ENCODE measurements around the gene PKN1.
A peak's percentile ranks its signal among the peaks of the same experiment; 100 is the strongest.
"Not testable (repeated sequence)": the region's sequence is repeated elsewhere in the genome, so short reads cannot be mapped to it uniquely, and the experiment has no call there.

The PKN1 gene

DNA sequence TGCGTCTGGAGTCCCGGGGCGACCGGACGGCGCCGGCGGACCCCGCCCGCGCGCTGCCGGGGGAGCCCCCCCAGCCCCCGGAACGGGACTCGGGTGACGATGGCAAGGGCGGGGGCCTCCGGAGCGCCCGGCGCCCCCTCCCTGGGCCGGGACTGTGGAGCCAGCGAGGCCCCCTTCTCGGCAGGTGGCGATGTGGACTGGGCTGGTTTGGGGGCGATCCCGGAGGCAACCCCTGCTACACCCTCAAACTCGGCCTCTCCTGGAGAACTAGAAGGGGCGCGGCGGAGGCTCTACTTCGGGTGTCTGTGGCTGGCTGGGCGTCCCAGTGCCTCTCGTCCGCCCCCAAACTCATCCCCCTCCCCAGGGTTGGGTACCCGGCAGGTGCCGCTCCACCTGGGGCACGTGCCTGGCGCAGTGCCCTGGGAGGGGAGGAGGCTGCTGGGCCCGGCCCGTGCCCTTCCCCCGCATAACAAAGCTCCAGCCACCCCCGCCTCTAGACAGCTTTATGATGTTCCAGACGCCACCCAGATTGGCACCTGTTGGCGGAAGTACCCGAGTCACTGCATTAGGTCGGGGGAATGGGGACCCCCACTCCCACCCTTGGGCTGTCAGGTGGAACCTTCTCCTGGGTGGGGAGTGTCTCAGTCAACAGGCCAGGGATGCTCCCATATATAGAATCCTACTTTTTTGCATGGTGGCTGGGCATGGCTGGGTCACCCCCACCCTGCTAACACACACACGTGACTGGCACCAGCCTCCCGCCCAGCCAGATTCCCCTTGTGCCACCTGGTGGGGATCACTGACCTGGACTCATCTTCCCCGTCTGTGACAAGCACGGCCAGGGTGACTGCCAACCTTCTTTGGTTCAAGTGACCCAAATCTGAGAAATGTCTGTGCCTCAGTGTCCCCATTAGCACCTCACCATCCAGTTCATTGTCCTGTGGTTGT is 722 bp downstream of the PKN1 start:
- DNase-seq = peak; percentile 26

DNA sequence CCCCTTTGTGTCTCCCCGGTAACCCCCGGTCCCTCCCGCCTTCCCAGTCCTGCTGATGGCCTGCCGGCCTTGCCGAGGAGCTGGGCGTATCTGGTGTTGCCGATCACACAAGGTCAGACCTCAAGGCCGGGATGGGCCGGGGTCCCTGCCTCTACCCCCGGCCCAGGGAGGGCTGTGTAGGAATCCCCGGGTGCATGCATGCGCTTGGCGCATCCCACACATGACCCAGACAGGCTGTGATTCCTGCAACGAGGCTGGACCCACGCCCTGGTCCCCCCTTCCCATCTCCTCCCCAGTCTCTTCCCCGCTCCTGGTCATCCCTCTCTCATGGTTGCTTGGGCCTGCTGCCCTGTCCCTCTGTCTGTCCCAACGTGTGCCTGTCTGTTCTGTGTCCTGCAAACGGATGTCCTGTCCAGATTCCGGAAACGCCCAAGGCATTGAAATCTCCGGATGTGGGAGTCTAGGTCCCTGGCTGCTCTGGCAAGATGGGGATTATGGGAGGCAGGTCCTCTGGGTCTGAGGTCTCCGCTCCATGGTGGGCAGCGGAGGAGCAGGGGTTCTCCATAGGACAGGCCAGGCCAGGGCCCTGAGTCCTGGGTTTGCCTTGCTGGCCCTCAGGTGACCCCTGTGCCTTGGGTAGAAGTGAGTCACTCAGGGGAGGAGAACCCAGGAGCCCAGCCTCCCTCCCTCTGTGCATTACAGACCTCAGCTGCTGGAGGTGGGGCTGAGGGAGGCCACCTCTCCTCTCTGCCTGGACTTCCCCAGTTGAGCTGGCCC is 1.6 kb downstream of the PKN1 start:
- no peak for DNase-seq

DNA sequence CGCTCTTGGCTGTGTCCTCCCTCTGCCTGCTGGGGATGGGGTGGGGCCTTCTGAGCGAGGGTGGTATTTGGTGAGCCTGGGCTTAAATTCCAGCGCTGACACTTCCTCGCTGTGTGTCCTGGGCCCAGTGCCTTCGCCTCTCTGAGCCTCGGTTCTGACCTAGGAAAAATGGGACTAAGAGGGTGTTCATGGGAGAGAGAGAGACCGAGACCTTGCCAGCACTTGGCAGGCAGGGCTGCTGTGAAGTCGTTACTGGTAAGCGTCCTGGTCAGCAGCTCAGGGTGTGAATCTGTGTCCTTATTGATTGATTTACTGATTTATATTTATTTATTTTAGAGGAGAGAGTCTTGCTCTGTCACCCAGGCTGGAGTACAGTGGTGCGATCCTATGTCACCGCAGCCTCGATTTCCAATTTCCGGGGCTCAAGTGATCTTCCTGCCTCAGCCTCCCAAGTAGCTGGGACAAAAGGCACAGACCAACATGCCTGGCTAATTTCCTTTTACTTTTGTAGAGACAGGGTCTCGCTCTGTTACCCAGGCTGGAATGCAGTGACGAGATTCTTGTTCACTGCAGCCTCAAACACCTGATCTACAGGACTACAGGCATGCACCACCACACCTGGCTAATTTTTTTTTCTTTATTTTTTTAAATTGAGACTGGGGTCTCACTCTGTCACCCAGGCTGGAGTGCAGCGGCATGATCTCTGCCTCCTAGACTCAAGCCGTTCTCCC is 2.4 kb downstream of the PKN1 start:
- DNase-seq = no peak

DNA sequence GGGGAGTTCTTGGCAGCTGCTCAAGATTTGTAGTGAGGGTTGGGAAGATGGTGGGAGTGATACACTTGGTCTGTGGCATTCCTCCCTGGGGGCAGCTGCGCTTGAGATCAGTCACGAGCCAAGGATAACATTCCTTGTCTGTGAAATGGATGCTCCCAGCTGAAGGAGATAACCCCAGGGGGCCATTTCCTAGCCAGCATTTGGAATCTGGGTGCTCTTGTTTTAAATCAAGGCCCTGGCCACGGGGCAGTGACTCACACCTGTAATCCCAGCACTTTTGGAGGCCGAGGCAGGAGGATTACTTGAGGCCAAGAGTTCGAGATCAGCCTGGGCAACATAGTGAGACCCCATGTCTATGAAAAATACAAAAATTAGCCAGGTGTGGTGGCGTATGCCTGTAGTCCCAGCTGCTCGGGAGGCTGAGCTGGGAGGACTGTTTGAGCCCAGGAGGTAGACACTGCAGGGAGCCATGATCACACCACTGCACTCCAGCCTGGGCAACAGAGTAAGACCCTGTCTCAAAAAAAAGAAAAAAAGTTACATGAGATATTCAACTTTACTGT is 4.6 kb downstream of the PKN1 start:
- DNase-seq = no peak

DNA sequence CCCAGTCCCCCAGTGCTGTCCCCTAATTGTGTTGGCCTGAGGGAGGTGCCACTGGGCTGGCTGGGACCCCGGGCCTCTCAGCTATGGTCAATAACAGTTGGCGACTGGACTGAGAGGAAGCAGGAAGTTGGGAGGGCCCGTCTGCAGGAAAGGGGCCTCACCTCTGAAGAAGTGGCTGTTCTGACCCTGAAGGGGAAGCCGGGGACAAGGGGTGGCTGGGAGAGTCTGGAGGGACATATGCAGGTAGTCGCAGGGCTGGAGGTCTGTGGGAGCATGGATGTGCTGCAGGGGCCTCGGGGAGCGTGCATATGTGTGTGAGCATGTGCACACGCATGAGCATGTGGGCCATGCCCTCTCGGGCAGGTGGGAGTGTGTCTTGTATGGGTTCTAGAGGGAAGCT is 5.9 kb downstream of the PKN1 start:
- DNase-seq = no peak

DNA sequence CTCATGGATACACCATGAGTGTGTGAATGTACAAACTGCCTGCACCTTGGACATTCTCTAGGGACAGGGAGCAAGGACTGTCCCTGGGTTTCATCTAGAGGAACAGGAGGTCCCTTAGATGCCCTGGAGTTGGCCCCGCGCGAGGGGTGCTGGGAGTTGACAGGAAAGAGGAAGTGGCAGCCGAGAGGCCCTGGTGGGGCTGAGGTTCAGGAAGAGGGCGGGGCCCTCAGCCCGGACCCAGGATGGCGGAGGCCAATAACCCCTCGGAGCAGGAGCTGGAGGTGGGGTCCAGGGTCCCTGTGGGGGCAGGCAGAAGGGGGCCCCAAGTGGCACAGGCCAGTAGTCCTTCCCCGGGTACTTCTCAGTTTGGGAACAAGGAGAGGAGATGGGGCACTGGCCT is 6.9 kb downstream of the PKN1 start:
- no peak for DNase-seq

DNA sequence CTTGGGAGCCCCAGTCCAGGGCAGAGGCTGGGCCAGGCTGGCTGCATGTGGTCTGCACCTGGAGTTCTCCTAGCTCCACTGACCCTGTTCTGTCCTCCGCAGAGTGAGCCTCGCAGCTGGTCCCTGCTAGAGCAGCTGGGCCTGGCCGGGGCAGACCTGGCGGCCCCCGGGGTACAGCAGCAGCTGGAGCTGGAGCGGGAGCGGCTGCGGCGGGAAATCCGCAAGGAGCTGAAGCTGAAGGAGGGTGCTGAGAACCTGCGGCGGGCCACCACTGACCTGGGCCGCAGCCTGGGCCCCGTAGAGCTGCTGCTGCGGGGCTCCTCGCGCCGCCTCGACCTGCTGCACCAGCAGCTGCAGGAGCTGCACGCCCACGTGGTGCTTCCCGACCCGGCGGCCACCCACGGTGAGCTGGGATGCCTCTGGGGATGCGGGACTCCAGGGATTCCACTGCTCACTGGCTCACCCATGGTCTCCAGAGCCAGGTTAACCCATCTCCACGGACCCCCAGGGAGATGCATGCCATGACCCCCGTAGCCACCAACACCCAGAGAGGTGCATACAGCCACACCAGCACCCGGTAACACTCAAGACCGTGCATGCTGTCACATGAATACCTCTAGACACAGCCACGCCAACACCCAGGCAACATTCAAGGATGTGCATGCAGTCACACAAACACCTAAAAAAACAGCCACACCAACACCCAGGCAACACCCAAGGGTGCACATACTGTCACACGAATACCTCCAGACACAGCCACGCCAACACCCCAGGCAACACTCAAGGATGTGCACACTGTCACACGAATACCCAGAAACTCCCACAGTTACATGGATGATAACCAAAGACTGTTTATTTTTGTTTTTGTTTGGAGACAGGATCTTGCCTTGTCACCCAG is 8.2 kb downstream of the PKN1 start:
- DNase-seq = no peak

DNA sequence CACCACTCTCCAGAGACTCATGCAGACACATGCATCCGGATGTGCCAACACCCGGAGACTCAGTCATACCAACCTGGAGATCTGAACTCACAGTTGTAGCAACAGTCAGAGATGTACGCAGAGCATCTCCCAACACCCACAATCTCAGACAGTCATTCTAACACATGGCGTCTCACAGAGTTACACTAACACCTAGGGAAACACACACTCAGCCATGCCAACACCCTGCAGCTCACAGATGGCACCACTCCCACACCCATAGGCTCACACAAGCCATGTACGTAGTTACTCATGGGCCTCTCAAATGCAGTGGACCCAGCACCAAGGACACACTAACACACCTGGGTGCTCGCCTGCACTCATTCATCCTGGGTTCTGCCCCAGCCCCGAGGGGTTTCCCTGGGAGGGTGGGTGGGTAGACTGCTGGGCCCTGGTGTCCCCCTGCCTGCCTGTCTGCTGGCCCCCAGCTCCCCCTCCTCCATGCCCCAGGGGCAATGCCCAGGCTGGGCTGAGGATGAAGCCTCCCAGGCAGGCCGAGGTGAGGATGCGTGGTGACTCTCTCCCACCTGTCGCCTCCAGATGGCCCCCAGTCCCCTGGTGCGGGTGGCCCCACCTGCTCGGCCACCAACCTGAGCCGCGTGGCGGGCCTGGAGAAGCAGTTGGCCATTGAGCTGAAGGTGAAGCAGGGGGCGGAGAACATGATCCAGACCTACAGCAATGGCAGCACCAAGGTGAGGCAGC is 10.0 kb downstream of the PKN1 start:
- no peak for DNase-seq

DNA sequence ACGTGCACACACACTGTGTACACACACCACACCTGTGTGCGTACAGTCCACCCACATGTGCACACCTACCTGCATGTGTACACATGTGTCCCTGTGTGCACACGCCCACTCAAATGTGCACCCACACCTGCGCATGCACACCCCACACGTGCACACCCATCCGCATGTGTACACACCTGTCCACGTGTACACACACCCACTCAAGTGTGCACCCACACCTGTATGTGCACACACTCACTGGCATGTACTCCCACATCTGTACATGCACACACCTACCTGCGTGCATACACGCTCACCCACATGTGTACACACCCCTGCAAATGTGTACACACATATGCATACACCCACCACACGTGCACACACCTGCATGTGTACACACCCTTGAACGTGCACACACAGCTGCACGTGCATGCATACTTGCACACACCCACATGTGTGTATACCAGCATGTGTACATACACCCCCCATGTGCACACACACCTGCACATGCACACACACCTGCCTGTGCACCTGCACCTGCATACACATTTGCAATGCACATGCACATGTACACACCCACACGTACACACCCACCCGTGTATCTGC is 10.6 kb downstream of the PKN1 start:
- no peak for DNase-seq

DNA sequence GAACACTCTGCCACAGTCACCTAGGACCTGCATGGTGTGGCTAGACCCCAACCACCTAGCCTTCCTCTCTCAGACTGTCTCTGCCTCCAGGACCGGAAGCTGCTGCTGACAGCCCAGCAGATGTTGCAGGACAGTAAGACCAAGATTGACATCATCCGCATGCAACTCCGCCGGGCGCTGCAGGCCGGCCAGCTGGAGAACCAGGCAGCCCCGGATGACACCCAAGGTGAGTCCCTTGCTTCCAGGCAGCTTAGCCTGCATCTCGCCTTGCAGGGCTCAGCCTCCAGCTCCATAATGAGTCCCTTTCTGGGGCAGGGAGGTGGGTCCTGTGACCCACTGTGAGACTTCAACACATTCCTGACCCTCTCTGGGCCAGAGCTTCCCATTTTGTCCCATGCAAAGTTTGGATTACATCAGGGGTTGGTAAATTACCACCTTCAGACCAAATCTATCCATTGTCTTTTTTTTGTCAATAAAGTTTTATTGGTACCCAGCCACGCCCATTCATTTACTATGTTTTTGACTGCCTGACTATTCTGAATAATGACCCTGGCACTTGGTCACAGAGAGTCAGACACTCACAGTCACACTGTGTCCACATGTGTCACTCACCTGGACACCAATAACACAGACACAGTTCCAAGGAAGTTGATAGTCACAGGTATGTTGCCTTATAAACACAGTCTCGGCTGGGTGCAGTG is 13.4 kb downstream of the PKN1 start:
- no peak for DNase-seq

DNA sequence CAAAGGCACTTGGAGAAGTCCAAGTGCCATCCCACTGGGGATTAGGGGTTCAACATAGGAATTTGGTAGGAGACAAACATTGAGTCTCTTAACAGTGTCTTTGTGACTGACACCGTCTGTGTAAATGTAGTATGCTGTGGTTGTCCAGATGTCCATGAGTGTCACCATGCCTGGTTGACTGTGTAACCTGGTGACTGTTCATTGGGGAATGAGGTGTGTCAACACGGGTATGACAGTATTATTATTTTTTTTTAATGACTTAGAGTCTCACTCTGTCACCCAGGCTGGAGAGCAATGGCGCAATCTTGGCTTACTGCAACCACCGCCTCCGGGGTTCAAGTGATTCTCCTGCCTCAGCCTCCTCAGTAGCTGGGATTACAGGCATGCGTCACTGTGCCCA is 16.2 kb downstream of the PKN1 start:
- DNase-seq = no peak

DNA sequence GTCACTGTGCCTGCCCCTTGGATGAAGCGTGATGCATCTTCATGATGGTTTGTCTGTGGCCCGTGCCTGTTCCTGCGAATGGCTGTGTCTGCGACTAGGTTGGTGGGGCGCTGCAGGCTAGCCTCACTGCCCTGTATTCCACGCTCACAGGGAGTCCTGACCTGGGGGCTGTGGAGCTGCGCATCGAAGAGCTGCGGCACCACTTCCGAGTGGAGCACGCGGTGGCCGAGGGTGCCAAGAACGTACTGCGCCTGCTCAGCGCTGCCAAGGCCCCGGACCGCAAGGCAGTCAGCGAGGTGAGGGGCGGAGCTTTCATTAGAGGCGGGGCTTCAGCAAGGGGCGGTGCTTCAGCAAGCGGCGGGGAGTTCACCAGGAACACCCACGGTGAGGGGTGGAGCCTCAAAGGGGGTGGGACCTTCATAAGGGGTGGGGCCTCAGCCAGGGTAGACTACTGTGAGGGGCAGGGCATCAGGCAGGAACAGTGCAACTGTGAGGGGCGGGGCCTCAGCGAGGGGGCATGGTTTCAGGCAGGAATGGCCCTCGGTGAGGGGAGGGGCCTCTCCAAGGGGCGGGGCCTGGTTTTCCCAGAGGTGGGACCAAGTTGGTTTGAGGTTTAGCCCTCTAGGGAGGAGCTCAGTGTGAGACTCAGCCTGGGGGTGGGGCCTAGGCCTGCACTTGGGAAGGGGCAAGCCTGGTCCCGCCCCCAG is 17.2 kb downstream of the PKN1 start:
- DNase-seq = peak; percentile 84

DNA sequence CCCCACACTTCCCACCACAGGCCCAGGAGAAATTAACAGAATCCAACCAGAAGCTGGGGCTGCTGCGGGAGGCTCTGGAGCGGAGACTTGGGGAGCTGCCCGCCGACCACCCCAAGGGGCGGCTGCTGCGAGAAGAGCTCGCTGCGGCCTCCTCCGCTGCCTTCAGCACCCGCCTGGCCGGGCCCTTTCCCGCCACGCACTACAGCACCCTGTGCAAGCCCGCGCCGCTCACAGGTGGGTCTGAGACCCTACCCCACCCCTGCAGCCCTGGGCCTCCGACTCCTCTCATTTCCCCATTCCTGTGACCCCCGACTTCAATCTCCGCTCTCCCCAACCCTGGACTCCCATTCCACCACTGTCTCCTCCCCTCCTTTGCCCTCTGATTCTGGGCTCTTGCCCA is 17.8 kb downstream of the PKN1 start:
- DNase-seq = no peak

DNA sequence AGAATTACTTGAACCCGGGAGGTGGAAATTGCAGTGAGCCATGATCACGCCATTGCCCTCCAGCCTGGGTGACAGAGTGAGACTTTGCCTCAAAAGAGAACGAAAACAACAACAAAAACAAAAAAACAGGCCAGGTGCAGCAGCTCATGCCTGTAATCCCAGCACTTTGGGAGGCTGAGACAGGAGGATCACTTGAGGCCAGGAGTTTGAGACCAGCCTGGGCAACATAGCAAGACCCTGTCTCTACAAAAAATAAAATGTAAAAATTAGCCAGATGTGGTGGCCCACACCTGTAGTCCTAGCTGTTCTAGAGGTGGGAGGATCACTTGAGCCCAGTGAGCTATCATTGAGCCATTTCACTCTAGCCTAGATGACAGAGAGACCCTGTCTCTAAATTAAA is 19.2 kb downstream of the PKN1 start:
- DNase-seq = not testable (repeated sequence)

DNA sequence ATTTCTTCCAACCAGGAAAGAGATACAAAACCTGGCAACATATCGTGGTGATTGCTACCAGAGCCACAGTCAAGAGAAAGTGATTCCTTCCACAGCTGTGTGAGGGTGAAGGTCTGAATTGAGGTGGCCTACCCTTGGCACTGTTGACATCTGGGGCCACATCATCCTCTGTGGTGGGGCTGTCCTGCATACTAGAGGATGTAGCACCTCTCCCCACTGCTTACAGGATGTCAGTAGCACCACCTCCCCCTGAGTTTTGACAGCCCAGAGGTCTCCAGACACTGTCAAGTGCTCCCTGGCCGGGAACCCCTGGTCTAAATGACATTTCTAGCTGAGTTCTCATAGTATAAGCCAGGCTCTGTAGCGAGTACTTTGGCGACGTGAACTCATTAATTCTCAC is 26.6 kb downstream of the PKN1 start:
- DNase-seq = no peak

DNA sequence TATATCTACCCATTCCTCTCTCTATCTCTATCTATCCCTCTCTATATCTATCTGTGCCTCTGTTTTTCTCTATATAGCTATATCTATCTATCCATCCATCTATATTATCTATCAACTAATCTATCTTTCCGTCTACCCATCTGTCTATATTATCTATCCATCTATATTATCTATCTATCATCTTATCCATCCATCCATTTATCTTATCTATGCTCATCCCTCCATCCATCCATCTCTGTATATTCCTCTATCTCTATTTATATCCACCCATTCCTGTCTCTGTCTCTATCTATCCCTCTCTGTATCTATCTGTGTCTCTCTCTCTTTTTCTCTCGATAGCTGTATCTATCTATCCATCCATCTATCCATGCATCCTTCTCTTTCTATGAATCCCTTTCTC is 27.8 kb downstream of the PKN1 start:
- DNase-seq = no peak

DNA sequence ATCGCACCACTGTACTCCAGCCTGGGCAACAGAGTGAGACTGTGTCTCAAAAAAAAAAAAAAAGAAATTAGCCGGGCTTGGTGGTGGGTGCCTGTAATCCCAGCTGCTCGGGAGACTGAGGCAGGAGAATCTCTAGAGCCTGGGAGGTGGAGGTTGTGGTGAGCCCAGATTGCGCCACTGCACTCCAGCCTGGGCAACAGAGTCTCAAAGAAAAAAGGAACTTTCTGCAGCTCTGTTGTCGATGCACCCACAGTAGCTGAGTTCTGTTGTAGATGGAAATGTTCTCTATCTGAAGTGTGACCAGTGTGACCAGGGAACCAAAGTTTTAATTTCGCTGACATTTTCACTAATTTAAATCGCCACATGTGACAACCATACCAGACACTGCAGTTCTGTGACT is 29.3 kb downstream of the PKN1 start:
- DNase-seq = not testable (repeated sequence)

DNA sequence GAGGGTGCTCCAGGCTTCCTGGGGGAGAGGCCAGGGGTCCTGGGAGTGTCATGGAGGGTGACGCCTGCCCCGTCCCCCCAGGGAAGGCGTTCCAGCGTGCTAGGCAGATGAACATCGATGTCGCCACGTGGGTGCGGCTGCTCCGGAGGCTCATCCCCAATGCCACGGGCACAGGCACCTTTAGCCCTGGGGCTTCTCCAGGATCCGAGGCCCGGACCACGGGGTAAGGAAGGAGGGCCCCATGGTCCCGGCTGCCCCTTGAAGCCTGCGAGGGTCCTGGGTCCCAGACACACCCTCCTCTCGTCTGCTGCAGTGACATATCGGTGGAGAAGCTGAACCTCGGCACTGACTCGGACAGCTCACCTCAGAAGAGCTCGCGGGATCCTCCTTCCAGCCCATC is 30.6 kb downstream of the PKN1 start:
- DNase-seq = no peak

DNA sequence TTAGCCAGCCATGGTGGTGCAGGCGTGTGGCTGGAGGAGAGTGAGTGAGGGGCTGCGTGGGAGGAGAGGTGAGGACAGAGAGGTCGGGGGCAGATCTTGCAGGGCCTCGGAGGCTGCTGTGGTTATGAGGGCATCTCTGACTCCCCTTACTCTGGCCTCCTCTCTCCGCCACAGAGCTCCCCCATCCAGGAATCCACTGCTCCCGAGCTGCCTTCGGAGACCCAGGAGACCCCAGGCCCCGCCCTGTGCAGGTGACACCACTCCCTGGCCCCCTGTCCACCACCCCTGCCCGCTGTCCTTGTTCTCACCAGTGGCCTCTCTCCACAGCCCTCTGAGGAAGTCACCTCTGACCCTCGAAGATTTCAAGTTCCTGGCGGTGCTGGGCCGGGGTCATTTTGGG is 34.3 kb downstream of the PKN1 start:
- no peak for DNase-seq

DNA sequence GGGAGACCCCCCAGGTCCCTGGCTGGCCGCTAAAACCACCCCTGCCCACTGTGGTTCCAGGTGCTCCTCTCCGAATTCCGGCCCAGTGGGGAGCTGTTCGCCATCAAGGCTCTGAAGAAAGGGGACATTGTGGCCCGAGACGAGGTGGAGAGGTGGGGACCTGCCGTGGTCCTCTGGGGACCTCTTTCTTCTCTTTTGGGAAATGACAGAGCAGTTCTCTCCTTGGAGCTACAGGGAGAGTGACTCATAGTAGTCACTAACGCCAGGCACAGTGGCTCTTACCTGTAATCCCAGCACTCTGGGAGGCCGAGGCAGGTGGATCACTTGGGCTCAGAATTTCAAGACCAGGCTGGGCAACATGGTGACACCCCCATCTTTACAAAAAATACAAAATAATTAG is 34.7 kb downstream of the PKN1 start:
- DNase-seq = no peak
